NCI-H1092 (cell line): ENCODE results near the gene THRSP.
"Not testable (repeated sequence)": the region's sequence is repeated elsewhere in the genome, so short reads cannot be mapped to it uniquely, and the experiment has no call there.

Source experiments
- DNase-seq: peaks from one replicate; lab custom pipeline; 2025; lab: John Stamatoyannopoulos, UW

The THRSP gene

GRCh38 chr11:78063440-78064181 lies at the start of gene THRSP:
Gene THRSP (plus strand): TSS chr11:78063861. CDS start chr11:78063882, 21 bp downstream.
- DNase-seq: no peak

- not testable (repeated sequence) for DNase-seq
Observed at GRCh38 chr11:78014937-78015520, 48.6 kb upstream of the THRSP start.

GRCh38 chr11:78015878-78016277 lies 47.8 kb upstream of the THRSP start:
- no peak for DNase-seq

GRCh38 chr11:78019808-78020207 lies 43.9 kb upstream of the THRSP start:
- DNase-seq: no peak

- no peak for DNase-seq
Observed at GRCh38 chr11:78020246-78020645, 43.4 kb upstream of the THRSP start.

- DNase-seq: no peak
Observed at GRCh38 chr11:78021611-78022010, 42.0 kb upstream of the THRSP start.

GRCh38 chr11:78022397-78023396 lies 41.0 kb upstream of the THRSP start, which contains the start of gene KCTD14:
Gene KCTD14 (minus strand): TSS chr11:78023276. CDS start chr11:78023249, 27 bp downstream.
- DNase-seq: peak; percentile 80

- no peak for DNase-seq
Observed at GRCh38 chr11:78023426-78023825, 40.2 kb upstream of the THRSP start.

GRCh38 chr11:78025378-78025777 lies 38.3 kb upstream of the THRSP start:
- DNase-seq: no peak

GRCh38 chr11:78027759-78028158 lies 35.9 kb upstream of the THRSP start:
- no peak for DNase-seq

- not testable (repeated sequence) for DNase-seq
Observed at GRCh38 chr11:78028423-78028822, 35.2 kb upstream of the THRSP start.

- peak; percentile 100 for DNase-seq
Observed at GRCh38 chr11:78030429-78031325, 33.0 kb upstream of the THRSP start.

GRCh38 chr11:78031629-78032028 lies 32.0 kb upstream of the THRSP start:
- DNase-seq: peak; percentile 22

GRCh38 chr11:78032090-78032489 lies 31.6 kb upstream of the THRSP start:
- DNase-seq: no peak

GRCh38 chr11:78033040-78033439 lies 30.6 kb upstream of the THRSP start:
- DNase-seq: no peak

GRCh38 chr11:78034623-78035022 lies 29.0 kb upstream of the THRSP start:
- no peak for DNase-seq

- DNase-seq: no peak
Observed at GRCh38 chr11:78036313-78036712, 27.3 kb upstream of the THRSP start.

- DNase-seq: peak; percentile 25
Observed at GRCh38 chr11:78037056-78037455, 26.6 kb upstream of the THRSP start.

GRCh38 chr11:78037825-78038620 lies 25.6 kb upstream of the THRSP start:
- no peak for DNase-seq

- no peak for DNase-seq
Observed at GRCh38 chr11:78038697-78039313, 24.9 kb upstream of the THRSP start.
